ENCODE data around the gene NCR2. TPM values are rescaled to one million over a fixed set of nuclear protein-coding genes. Genes with fewer than 3 reads are reported as not detected.

Gene NCR2
- total and polyA plus RNA-seq, 2 of the 13 experiments (the other 11 are each of a cell fraction or from before 2014, with no cell fraction given): not detected

GRCh38 chr6:41318654-41319565 lies 16.5 kb upstream of the NCR2 start (continued):
- TF ChIP-seq PREB (CRISPR knock-in tag; IDR thresholded peaks at IDR 0.05) (no peak), SKI (IDR thresholded peaks at IDR 0.05; ENCODE audit: partially characterized antibody) (no peak), NFATC3 (CRISPR knock-in tag; IDR thresholded peaks at IDR 0.05) (no peak), HNF1A (IDR thresholded peaks at IDR 0.05; ENCODE audit: low read depth) (no peak), HNF1A (CRISPR knock-in tag; IDR thresholded peaks at IDR 0.05; ENCODE audit: borderline replicate concordance) (no peak), HOXD1 (CRISPR knock-in tag; IDR thresholded peaks at IDR 0.05) (no peak), ATF5 (CRISPR knock-in tag; IDR thresholded peaks at IDR 0.05; ENCODE audit: low read depth) (no peak), ZNF17 (CRISPR knock-in tag; IDR thresholded peaks at IDR 0.05) (no peak), HMGXB4 (CRISPR knock-in tag; IDR thresholded peaks at IDR 0.05; ENCODE audit: borderline replicate concordance in 1 of 2, low read depth in 1 of 2) (peak; percentile 87 to 91; a peak in 3 of 4 replicates), ZNF256 (CRISPR knock-in tag; conservative IDR thresholded peaks at IDR 0.05) (no peak), ZNF280D (CRISPR knock-in tag; IDR thresholded peaks at IDR 0.05) (0 out of 2 replicates have a peak, but pooled peaks have one; percentile 83), MXD1 (CRISPR knock-in tag; IDR thresholded peaks at IDR 0.05) (no peak), IKZF4 (CRISPR knock-in tag; IDR thresholded peaks at IDR 0.05; ENCODE audit: borderline replicate concordance, low read depth, not compliant biosample characterization) (peak; percentile 24), ZNF782 (CRISPR knock-in tag; IDR thresholded peaks at IDR 0.05; ENCODE audit: borderline replicate concordance) (no peak), ZNF530 (CRISPR knock-in tag; IDR thresholded peaks at IDR 0.05; ENCODE audit: low read depth) (no peak), PHF21A (CRISPR knock-in tag; IDR thresholded peaks at IDR 0.05) (no peak)

Measured in HepG2 (cell line).